GM23338 (cell line): ENCODE data around the gene IL19. TPM values are rescaled to one million over a fixed set of nuclear protein-coding genes. Genes with fewer than 3 reads are reported as not detected.
A peak's percentile ranks its signal among the peaks of the same experiment; 100 is the strongest.

Experiments
- ATAC-seq: fragments of 200-7000 bp; cut with Tn5 transposase; 3 replicates; pipeline ENCODE4 v1.9.1; 2020
- DNase-seq: peaks from one replicate; pipeline ENCODE4 v3.0.0-alpha.2; 2015; ENCODE audit warnings: low spot score
- H2AFZ ChIP-seq: fragments of 200-600 bp; sonication (generic); 2 replicates; pipeline ENCODE4 v1.8.0; 2016; ENCODE audit warnings: antibody characterized with exemption, mild to moderate bottlenecking, moderate library complexity
- H3F3A ChIP-seq: fragments of 200-600 bp; sonication (generic); replicated peaks from 2 replicates; pipeline ENCODE4 v1.8.0; 2017; ENCODE audit warnings: antibody characterized with exemption, mixed run types, low read depth
- H3K27ac ChIP-seq: fragments of 200-600 bp; sonication (generic); 2 replicates; pipeline ENCODE4 v1.6.1; 2016; ENCODE audit warnings: low read depth
- H3K27me3 ChIP-seq: fragments of 200-600 bp; sonication (generic); 2 replicates; pipeline ENCODE4 v1.8.0; 2016; ENCODE audit warnings: mild to moderate bottlenecking, mixed run types, moderate library complexity; ENCODE audit not compliant: insufficient read depth
- H3K36me3 ChIP-seq: fragments of 200-600 bp; sonication (generic); 2 replicates; pipeline ENCODE4 v1.8.0; 2016; ENCODE audit warnings: mild to moderate bottlenecking; ENCODE audit not compliant: insufficient read depth
- H3K4me1 ChIP-seq: fragments of 200-600 bp; sonication (generic); 2 replicates; pipeline ENCODE4 v1.8.0; 2016; ENCODE audit warnings: mild to moderate bottlenecking, moderate library complexity; ENCODE audit not compliant: insufficient read depth
- H3K4me2 ChIP-seq: fragments of 200-600 bp; sonication (generic); 2 replicates; pipeline ENCODE4 v1.7.1; 2017; ENCODE audit warnings: mixed run types
- H3K4me3 ChIP-seq: fragments of 200-600 bp; sonication (generic); 2 replicates; pipeline ENCODE4 v1.6.1; 2016; ENCODE audit warnings: mixed run types
- H3K79me2 ChIP-seq: fragments of 200-600 bp; sonication (generic); replicated peaks from 2 replicates; pipeline ENCODE4 v1.8.0; 2017; ENCODE audit warnings: mild to moderate bottlenecking; ENCODE audit not compliant: insufficient read depth
- H3K9me2 ChIP-seq: fragments of 200-600 bp; sonication (generic); 2 replicates; pipeline ENCODE4 v1.8.0; 2017; ENCODE audit not compliant: insufficient read depth
- H4K20me1 ChIP-seq: fragments of 200-600 bp; sonication (generic); replicated peaks from 2 replicates; pipeline ENCODE4 v1.8.0; 2017; ENCODE audit warnings: mild to moderate bottlenecking; ENCODE audit not compliant: insufficient read depth
- H3K27ac Mint-ChIP-seq: 2 replicates; pipeline ENCODE4 v1.8.0; 2020; ENCODE audit warnings: inconsistent platforms, mild to moderate bottlenecking, moderate library complexity, mixed read lengths
- H3K27me3 Mint-ChIP-seq: 3 replicates; pipeline ENCODE4 v1.8.0; 2022; ENCODE audit warnings: low read depth, mild to moderate bottlenecking, moderate library complexity, mixed read lengths, inconsistent platforms; ENCODE audit not compliant: insufficient read depth, poor library complexity
- H3K36me3 Mint-ChIP-seq: 3 replicates; pipeline ENCODE4 v1.8.0; 2021; ENCODE audit warnings: low read depth, mild to moderate bottlenecking, inconsistent platforms, moderate library complexity, mixed read lengths
- H3K4me1 Mint-ChIP-seq: 3 replicates; pipeline ENCODE4 v1.8.0; 2020; ENCODE audit warnings: mild to moderate bottlenecking, inconsistent platforms, mixed read lengths
- H3K4me3 Mint-ChIP-seq: 3 replicates; pipeline ENCODE4 v1.8.0; 2021; ENCODE audit warnings: moderate library complexity, mild to moderate bottlenecking, inconsistent platforms, mixed read lengths
- H3K9me3 Mint-ChIP-seq: 3 replicates; pipeline ENCODE4 v1.8.0; 2020; ENCODE audit warnings: moderate library complexity, mild to moderate bottlenecking, inconsistent platforms, mixed read lengths
- ETS1 ChIP-seq: IDR thresholded peaks from 2 replicates; pipeline ENCODE4 v1.6.1; 2016; ENCODE audit warnings: antibody characterized with exemption
- EZH2 ChIP-seq: fragments of 200-600 bp; sonication (generic); IDR thresholded peaks from one replicate; pipeline ENCODE4 v1.8.0; 2017; ENCODE audit warnings: antibody characterized with exemption, mild to moderate bottlenecking, low read depth; ENCODE audit not compliant: unreplicated experiment
- JUNB ChIP-seq: IDR thresholded peaks from one replicate; pipeline ENCODE4 v1.6.1; 2016; ENCODE audit warnings: antibody characterized with exemption; ENCODE audit not compliant: unreplicated experiment
- NANOG ChIP-seq: IDR thresholded peaks from 2 replicates; pipeline ENCODE4 v1.6.1; 2016; ENCODE audit warnings: antibody characterized with exemption, borderline replicate concordance
- ZNF114 ChIP-seq: fragments of 250-450 bp; sonication (Bioruptor Pico); IDR thresholded peaks from 2 replicates; pipeline ENCODE4 v1.5.0; 2020; ENCODE audit warnings: mild to moderate bottlenecking, moderate library complexity
- ZNF331 ChIP-seq: fragments of 250-450 bp; sonication (Bioruptor Pico); IDR thresholded peaks from 2 replicates; pipeline ENCODE4 v1.5.0; 2020; ENCODE audit warnings: low read depth, mild to moderate bottlenecking, moderate library complexity
- ZNF462 ChIP-seq: fragments of 250-450 bp; sonication (Bioruptor Pico); IDR thresholded peaks from 2 replicates; pipeline ENCODE4 v1.5.0; 2020; ENCODE audit warnings: mild to moderate bottlenecking, moderate library complexity
- polyA plus RNA-seq: library from polyadenylated mRNA; unstranded; fragments of >200 nt; fragmentation: Nextera tagmentation; extraction: Ambion mirVana; gene quantifications from 2 replicates; pipeline ENCODE4 v1.2.1, GENCODE V29; 2016
- total RNA-seq: library from RNA; depleted of rRNA; stranded (reverse); fragments of >200 nt; shearing (Covaris generic); gene quantifications from 2 replicates; pipeline ENCODE4 v1.2.3, GENCODE V29; 2014
- TF ChIP-seq, protein P1 (sequence below), 2 experiments: fragments of 200-600 bp in 1 of 2; sonication (generic) in 1 of 2; conservative IDR thresholded peaks; 2 replicates each; pipeline versions ENCODE4 v1.5.1 to v1.6.1; 2016 to 2017; ENCODE audit warnings: antibody characterized with exemption in 2 of 2, low read depth in 2 of 2, mild to moderate bottlenecking in 2 of 2, moderate library complexity in 1 of 2

Gene IL19
- total and polyA plus RNA-seq, 2 experiments from 2014 or later = not detected

DNA sequence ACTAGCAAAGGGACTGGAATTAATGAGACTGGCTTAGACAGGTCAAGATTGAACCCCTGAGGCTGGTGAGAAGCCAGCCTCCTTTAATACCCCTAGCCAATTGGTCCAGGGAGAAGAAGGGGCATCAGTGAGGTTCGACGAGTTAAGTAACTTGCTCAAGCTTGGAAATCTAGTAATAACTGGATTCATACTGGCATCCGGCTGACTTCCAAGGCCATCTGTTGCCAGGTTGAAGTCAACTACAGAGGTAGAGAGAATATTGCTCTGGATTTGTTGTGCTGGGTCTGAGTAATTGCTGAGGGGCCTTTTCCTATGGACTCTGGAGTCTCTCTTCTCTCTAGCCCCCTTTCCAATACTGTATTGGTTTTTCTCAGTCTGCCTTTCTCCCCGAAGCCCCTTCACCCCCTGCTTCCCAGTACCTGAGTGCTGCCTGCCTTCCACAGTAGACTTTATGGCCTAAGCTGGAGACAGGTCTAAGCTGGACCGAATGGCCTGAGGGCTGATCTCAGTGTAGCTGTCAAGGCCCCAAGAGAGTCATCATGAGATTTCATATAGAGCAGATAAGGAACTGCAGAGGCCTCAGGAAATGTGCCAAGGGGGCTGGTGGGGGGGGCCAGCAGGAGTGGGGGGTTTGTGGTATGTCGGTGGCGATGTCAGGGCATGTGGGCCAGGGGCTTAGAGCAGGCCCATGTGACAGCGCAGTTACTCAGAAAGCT lies 42.4 kb upstream of the IL19 start (continued):
- TF ChIP-seq ETS1 = no peak
- TF ChIP-seq JUNB = no peak
- TF ChIP-seq EZH2 = no peak
- no peak for TF ChIP-seq NANOG
- no peak for TF ChIP-seq ZNF331 (CRISPR knock-in tag)
- TF ChIP-seq, protein P1, sequence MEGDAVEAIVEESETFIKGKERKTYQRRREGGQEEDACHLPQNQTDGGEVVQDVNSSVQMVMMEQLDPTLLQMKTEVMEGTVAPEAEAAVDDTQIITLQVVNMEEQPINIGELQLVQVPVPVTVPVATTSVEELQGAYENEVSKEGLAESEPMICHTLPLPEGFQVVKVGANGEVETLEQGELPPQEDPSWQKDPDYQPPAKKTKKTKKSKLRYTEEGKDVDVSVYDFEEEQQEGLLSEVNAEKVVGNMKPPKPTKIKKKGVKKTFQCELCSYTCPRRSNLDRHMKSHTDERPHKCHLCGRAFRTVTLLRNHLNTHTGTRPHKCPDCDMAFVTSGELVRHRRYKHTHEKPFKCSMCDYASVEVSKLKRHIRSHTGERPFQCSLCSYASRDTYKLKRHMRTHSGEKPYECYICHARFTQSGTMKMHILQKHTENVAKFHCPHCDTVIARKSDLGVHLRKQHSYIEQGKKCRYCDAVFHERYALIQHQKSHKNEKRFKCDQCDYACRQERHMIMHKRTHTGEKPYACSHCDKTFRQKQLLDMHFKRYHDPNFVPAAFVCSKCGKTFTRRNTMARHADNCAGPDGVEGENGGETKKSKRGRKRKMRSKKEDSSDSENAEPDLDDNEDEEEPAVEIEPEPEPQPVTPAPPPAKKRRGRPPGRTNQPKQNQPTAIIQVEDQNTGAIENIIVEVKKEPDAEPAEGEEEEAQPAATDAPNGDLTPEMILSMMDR (conservative IDR thresholded peaks at IDR 0.05; ENCODE audit: low read depth in 2 of 2) = no peak
- TF ChIP-seq ZNF114 (CRISPR knock-in tag) = no peak

DNA sequence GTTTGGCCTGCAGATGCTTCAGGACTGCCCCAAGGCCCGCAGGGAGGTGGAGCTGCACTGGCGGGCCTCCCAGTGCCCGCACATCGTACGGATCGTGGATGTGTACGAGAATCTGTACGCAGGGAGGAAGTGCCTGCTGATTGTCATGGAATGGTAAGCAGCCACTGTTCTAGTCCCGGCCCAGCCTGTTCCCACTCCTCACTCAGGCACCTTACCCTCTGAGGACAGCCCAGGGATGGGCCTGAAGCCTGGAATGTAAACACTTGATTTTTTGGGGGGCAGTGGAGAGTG lies 41.9 kb upstream of the IL19 start:
- ATAC-seq = no peak
- H3K27me3 Mint-ChIP-seq = peaks cover 5% of the 10 kb centered on the region
- no peak for TF ChIP-seq ZNF462
- TF ChIP-seq ETS1 = no peak
- TF ChIP-seq, protein P1 (conservative IDR thresholded peaks at IDR 0.05; ENCODE audit: low read depth in 2 of 2) = no peak
- TF ChIP-seq NANOG = no peak
- no peak for TF ChIP-seq JUNB
- no peak for TF ChIP-seq ZNF331 (CRISPR knock-in tag)
- no peak for TF ChIP-seq EZH2

More for the DNA sequence above, 41.9 kb upstream of the IL19 start:
- peaks cover 13% of the 10 kb centered on the region for H3K4me1 ChIP-seq
- H3K4me3 Mint-ChIP-seq = no peak overlapping the region
- no peak overlapping the region for H3K4me3 ChIP-seq
- H3K27me3 ChIP-seq = no peaks in the 10 kb centered on the region
- peaks cover 32% of the 10 kb centered on the region for H4K20me1 ChIP-seq
- peaks cover 14% of the 10 kb centered on the region for H3K4me1 Mint-ChIP-seq
- H3K36me3 Mint-ChIP-seq = peaks cover 18% of the 10 kb centered on the region
- H3K27ac Mint-ChIP-seq = peak overlapping the region; percentile 80; the same call in 1 of the 2 replicates
- H3K9me3 Mint-ChIP-seq = no peaks in the 10 kb centered on the region
- no peak overlapping the region for H3K27ac ChIP-seq
- H3K4me2 ChIP-seq = no peak overlapping the region
- no peak for DNase-seq
- no peaks in the 10 kb centered on the region for H3K9me2 ChIP-seq
- H3F3A ChIP-seq = no peaks in the 10 kb centered on the region
- no peak overlapping the region for H2AFZ ChIP-seq
- H3K36me3 ChIP-seq = no peaks in the 10 kb centered on the region; the same call in 1 of the 2 replicates
- peaks cover 20% of the 10 kb centered on the region; the same call in 1 of the 2 replicates for H3K79me2 ChIP-seq
